ENCODE results near the gene TMEM250. TPM values are rescaled to one million over a fixed set of nuclear protein-coding genes. Genes with fewer than 3 reads are reported as not detected.

Gene TMEM250
- total and polyA plus RNA-seq, 10 donors: 10.7 to 31.3 (median 25.8) TPM

- Histone ChIP-seq H3K4me1 (peaks cover 0 to 42% (median 24%) of the 10 kb centered on the region in 6 donors), H3K27ac (no peak overlapping the region), H3K27me3 (replicated peaks in 1 of 7) (peaks cover 0 to 97% (median 59%) of the 10 kb centered on the region in 7 donors), H3K36me3 (no peaks in the 10 kb centered on the region), H3K4me3 (peak overlapping the region in 1 of 8 donors; percentile 67), H3K9me3 (no peaks in the 10 kb centered on the region)
- TF ChIP-seq POLR2A (IDR thresholded peaks at IDR 0.05) (no peak), POLR2AphosphoS5 (IDR thresholded peaks at IDR 0.05) (no peak)
- WGBS, 5 donors: 35 to 39% (median 36%) methylated on average over 15 to 18 of the region's 18 CpGs
- intact Hi-C loops (cut with DNase I; ENCODE audit: low total_unique reads): no loop called here
- DNase-seq: no peak
Observed at GRCh38 chr9:136133959-136134484, 15.3 kb upstream of the TMEM250 start.

- Histone ChIP-seq H3K36me3 (no peaks in the 10 kb centered on the region), H3K27me3 (replicated peaks in 1 of 7) (peaks cover 0 to 97% (median 56%) of the 10 kb centered on the region in 7 donors), H3K4me3 (peak overlapping the region in 7 of 8 donors; percentile 20 to 67 (median 34)), H3K9me3 (no peaks in the 10 kb centered on the region), H3K4me1 (peaks cover 0 to 38% (median 24%) of the 10 kb centered on the region in 6 donors), H3K27ac (no peak overlapping the region)
- DNase-seq: no peak
- WGBS, 5 donors: 1 to 7% (median 5%) methylated on average over 35 to 63 of the region's 69 CpGs
- TF ChIP-seq POLR2A (IDR thresholded peaks at IDR 0.05) (no peak), CTCF (IDR thresholded peaks at IDR 0.05 in 8 of 11, conservative IDR thresholded peaks at IDR 0.05 in 3 of 11) (peak in 8 of 11 experiments; percentile 10 to 55 (median 29)), POLR2AphosphoS5 (IDR thresholded peaks at IDR 0.05) (no peak)
- intact Hi-C loops (cut with DNase I; ENCODE audit: low total_unique reads): no loop called here
Observed at GRCh38 chr9:136133191-136133958, 14.7 kb upstream of the TMEM250 start.

GRCh38 chr9:136132512-136133050, 13.9 kb upstream of the TMEM250 start:
- H3K27ac ChIP-seq: no peak overlapping the region
- peaks cover 0 to 33% (median 22%) of the 10 kb centered on the region in 6 donors for H3K4me1 ChIP-seq
- intact Hi-C loops (cut with DNase I; ENCODE audit: low total_unique reads): no loop called here
- no peaks in the 10 kb centered on the region for H3K36me3 ChIP-seq
- WGBS, 5 donors: 5 to 11% (median 8%) methylated on average over 13 to 50 of the region's 52 CpGs
- TF ChIP-seq POLR2A (IDR thresholded peaks at IDR 0.05) (no peak), CTCF (IDR thresholded peaks at IDR 0.05 in 8 of 11, conservative IDR thresholded peaks at IDR 0.05 in 3 of 11) (peak in 1 of 11 experiments; percentile 11)
- peak overlapping the region in 4 of 8 donors; percentile 19 to 67 (median 36) for H3K4me3 ChIP-seq
- peaks cover 0 to 96% (median 58%) of the 10 kb centered on the region in 7 donors for H3K27me3 ChIP-seq (replicated peaks in 1 of 7)
- no peak for DNase-seq
- H3K9me3 ChIP-seq: no peaks in the 10 kb centered on the region

GRCh38 chr9:136131629-136132511, 13.2 kb upstream of the TMEM250 start:
- peaks cover 0 to 94% (median 58%) of the 10 kb centered on the region in 7 donors for H3K27me3 ChIP-seq (replicated peaks in 1 of 7)
- no peak for TF ChIP-seq POLR2AphosphoS5 (IDR thresholded peaks at IDR 0.05)
- no peak for TF ChIP-seq CTCF (IDR thresholded peaks at IDR 0.05 in 8 of 11, conservative IDR thresholded peaks at IDR 0.05 in 3 of 11)
- no peak for TF ChIP-seq POLR2A (IDR thresholded peaks at IDR 0.05)

More at GRCh38 chr9:136131629-136132511, 13.2 kb upstream of the TMEM250 start:
- intact Hi-C loops (cut with DNase I; ENCODE audit: low total_unique reads): no loop called here
- no peak for DNase-seq
- WGBS, 5 donors: 61 to 67% (median 64%) methylated on average over 12 to 31 of the region's 31 CpGs
- Histone ChIP-seq H3K36me3 (no peaks in the 10 kb centered on the region), H3K27ac (no peak overlapping the region), H3K4me1 (peaks cover 0 to 26% (median 19%) of the 10 kb centered on the region in 6 donors), H3K9me3 (no peaks in the 10 kb centered on the region), H3K4me3 (peak overlapping the region in 1 of 8 donors; percentile 67)
